IMR-90 (cell line): ENCODE measurements around the gene EDEM3. TPM values are rescaled to one million over a fixed set of nuclear protein-coding genes. Genes with fewer than 3 reads are reported as not detected.
"Not testable (repeated sequence)": the region's sequence is repeated elsewhere in the genome, so short reads cannot be mapped to it uniquely, and the experiment has no call there.

Experiments used
- ATAC-seq: fragments of 200-7000 bp; cut with Tn5 transposase; 2 replicates; pipeline ENCODE4 v1.9.1; 2020; ENCODE audit warnings: low read depth, mild to moderate bottlenecking, moderate library complexity
- BruUV-seq: library from RNA; stranded (reverse); fragments of 400-500 nt; replicated peaks from 2 replicates; lab custom pipeline; 2021; lab: Mats Ljungman, UMichigan
- CTCF ChIA-PET: fragments of 300-600 bp; formaldehyde crosslinking; extraction: SDS; loops from one replicate; lab custom pipeline; 2021; ENCODE audit warnings: antibody characterized with exemption; lab: Yijun Ruan, JAX
- POLR2A ChIA-PET: fragments of 300-600 bp; sonication (Branson Sonifier 250); formaldehyde crosslinking; loops from one replicate; lab custom pipeline; 2022; ENCODE audit warnings: antibody characterized with exemption; ENCODE audit not compliant: unreplicated experiment; lab: Charles Lee
- DNase-seq: peaks from one replicate; pipeline ENCODE4 v3.0.0; 2013
- H2AFZ ChIP-seq: replicated peaks from 2 replicates; pipeline ENCODE3; 2013; ENCODE audit warnings: low read length, mild to moderate bottlenecking; ENCODE audit not compliant: poor library complexity
- H2AK5ac ChIP-seq: 2 replicates; pipeline ENCODE4 v1.6.1; 2013; ENCODE audit warnings: low read depth, low read length, inconsistent platforms
- H2AK9ac ChIP-seq: replicated peaks from 2 replicates; pipeline ENCODE3; 2013; ENCODE audit warnings: mild to moderate bottlenecking, low read depth, low read length, moderate library complexity; ENCODE audit not compliant: poor library complexity
- H2BK120ac ChIP-seq: 2 replicates; pipeline ENCODE4 v1.6.1; 2013; ENCODE audit warnings: low read depth, low read length, inconsistent platforms
- H2BK15ac ChIP-seq: 3 replicates; pipeline ENCODE4 v1.6.1; 2013; ENCODE audit warnings: low read depth, low read length, inconsistent platforms
- H2BK20ac ChIP-seq: 2 replicates; pipeline ENCODE4 v1.6.1; 2013; ENCODE audit warnings: low read depth, mild to moderate bottlenecking, inconsistent platforms, low read length, moderate library complexity
- H2BK5ac ChIP-seq: 2 replicates; pipeline ENCODE4 v1.6.1; 2013; ENCODE audit warnings: mild to moderate bottlenecking, low read depth, low read length, inconsistent platforms; ENCODE audit not compliant: poor library complexity, severe bottlenecking
- H3K14ac ChIP-seq: replicated peaks from 2 replicates; pipeline ENCODE4 v1.6.1; 2013; ENCODE audit warnings: low read depth, low read length, inconsistent platforms
- H3K18ac ChIP-seq: 2 replicates; pipeline ENCODE4 v1.6.1; 2013; ENCODE audit warnings: low read depth, low read length, control low read depth
- H3K23ac ChIP-seq: 2 replicates; pipeline ENCODE4 v1.6.1; 2013; ENCODE audit warnings: low read depth, low read length, inconsistent platforms
- H3K27ac ChIP-seq: 2 replicates; pipeline ENCODE4 v1.5.1; 2013; ENCODE audit warnings: mild to moderate bottlenecking, control low read depth, low read length; ENCODE audit not compliant: insufficient read depth
- H3K27me3 ChIP-seq: 2 replicates; pipeline ENCODE4 v1.6.1; 2013; ENCODE audit warnings: low read length; ENCODE audit not compliant: control insufficient read depth, insufficient read depth
- H3K36me3 ChIP-seq: 2 replicates; pipeline ENCODE4 v1.6.1; 2013; ENCODE audit warnings: low read length, mixed read lengths; ENCODE audit not compliant: control insufficient read depth, insufficient read depth
- H3K4ac ChIP-seq: 2 replicates; pipeline ENCODE4 v1.6.1; 2013; ENCODE audit warnings: low read depth, low read length, inconsistent platforms
- H3K4me1 ChIP-seq: 2 replicates; pipeline ENCODE4 v1.6.1; 2013; ENCODE audit warnings: low read length, mixed read lengths; ENCODE audit not compliant: control insufficient read depth, insufficient read depth
- H3K4me2 ChIP-seq: 2 replicates; pipeline ENCODE4 v1.6.1; 2013; ENCODE audit warnings: low read depth, mild to moderate bottlenecking, control low read depth, low read length, moderate library complexity
- H3K4me3 ChIP-seq: 2 replicates; pipeline ENCODE4 v1.5.1; 2013; ENCODE audit warnings: low read depth, mild to moderate bottlenecking, control low read depth, low read length, moderate library complexity; ENCODE audit not compliant: insufficient read depth
- H3K56ac ChIP-seq: 2 replicates; pipeline ENCODE4 v1.6.1; 2013; ENCODE audit warnings: low read length, inconsistent platforms; ENCODE audit not compliant: insufficient read depth; ENCODE audit errors: extremely low read depth
- H3K79me1 ChIP-seq, 2 experiments: 2 replicates each; pipeline ENCODE4 v1.6.1; 2013; ENCODE audit warnings: low read length in 2 of 2, inconsistent platforms in 1 of 2, low read depth in 1 of 2
- H3K9ac ChIP-seq: 2 replicates; pipeline ENCODE4 v1.6.1; 2013; ENCODE audit warnings: low read depth, low read length, control low read depth
- H3K9me1 ChIP-seq: 2 replicates; pipeline ENCODE4 v1.6.1; 2013; ENCODE audit warnings: low read length, inconsistent platforms; ENCODE audit not compliant: insufficient read depth
- H3K9me3 ChIP-seq: 2 replicates; pipeline ENCODE4 v1.6.1; 2013; ENCODE audit warnings: low read length; ENCODE audit not compliant: control insufficient read depth, insufficient read depth
- H4K20me1 ChIP-seq: 2 replicates; pipeline ENCODE4 v1.6.1; 2013; ENCODE audit warnings: low read length, inconsistent platforms; ENCODE audit not compliant: insufficient read depth
- H4K5ac ChIP-seq: 2 replicates; pipeline ENCODE4 v1.6.1; 2013; ENCODE audit warnings: mild to moderate bottlenecking, low read depth, low read length, control low read depth
- H4K8ac ChIP-seq, 2 experiments: 2 replicates each; pipeline ENCODE4 v1.6.1; 2013; ENCODE audit warnings: low read depth in 2 of 2, low read length in 2 of 2, control low read depth in 1 of 2, inconsistent platforms in 1 of 2
- H4K91ac ChIP-seq: 2 replicates; pipeline ENCODE4 v1.6.1; 2013; ENCODE audit warnings: low read depth, low read length, inconsistent platforms; ENCODE audit not compliant: insufficient read depth
- CEBPB ChIP-seq: IDR thresholded peaks from 2 replicates; pipeline ENCODE4 v1.6.1; 2012; ENCODE audit warnings: low read depth, low read length, improper control_type of control experiment
- NFE2L2 ChIP-seq: fragments of 150-350 bp; IDR thresholded peaks from 2 replicates; pipeline ENCODE4 v1.6.1; 2016; ENCODE audit warnings: low read depth, mild to moderate bottlenecking, low read length
- POLR2A ChIP-seq: IDR thresholded peaks from 2 replicates; pipeline ENCODE4 v1.6.1; 2012; ENCODE audit warnings: mild to moderate bottlenecking, low read depth, low read length
- WGBS, 2 experiments: methylation state at CpG; one replicate each; pipeline versions ENCODE4 v1.1.5 to v1.1.7; 2013; ENCODE audit warnings: missing lambda C conversion rate in 2 of 2; ENCODE audit not compliant: insufficient read length in 1 of 2; ENCODE audit errors: extremely low coverage in 2 of 2; 5-methylcytosine and 5-hydroxymethylcytosine counted together
- dilution Hi-C: fragments of 300-500 bp; cut with HindIII; formaldehyde crosslinking; loops from one replicate; pipeline ENCODE4 v1.14.3; 2018; ENCODE audit warnings: low sequenced_read_pairs; ENCODE audit not compliant: unreplicated experiment
- in situ Hi-C: fragments of 300-500 bp; cut with MboI; formaldehyde crosslinking; loops from 3 replicates; pipeline ENCODE4 v1.14.3; 2019; ENCODE audit warnings: low sequenced_read_pairs, inconsistent platforms, mixed read lengths
- intact Hi-C: fragments of 100-400 bp; cut with micrococcal nuclease; formaldehyde crosslinking; loops from 2 replicates; pipeline ENCODE4 v1.10.0; 2022
- polyA plus RNA-seq, 3 experiments: library from polyadenylated mRNA; depleted of rRNA; stranded (reverse); fragments of >200 nt; gene quantifications; 2 replicates each; pipeline ENCODE4 v1.2.3, GENCODE V29; 2012; ENCODE audit warnings: low replicate concordance in 1 of 3
- total RNA-seq: library from RNA; depleted of rRNA; stranded (reverse); fragments of >200 nt; gene quantifications from 2 replicates; pipeline ENCODE4 v1.2.3, GENCODE V29; 2012

The EDEM3 gene
- total and polyA plus RNA-seq, 2 of the 4 experiments (the other 2 are of a cell fraction): 17.5 to 29.9 TPM

GRCh38 chr1:184682956-184683355 is 71.7 kb downstream of the EDEM3 start:
- Histone ChIP-seq H3K14ac (no peak overlapping the region), H2BK5ac (no peak overlapping the region), H3K9me1 (no peaks in the 10 kb centered on the region), H4K5ac (no peak overlapping the region), H3K27ac (no peak overlapping the region), H3K4me2 (no peak overlapping the region), H3K56ac (no peak overlapping the region), H2AK9ac (no peak overlapping the region), H4K20me1 (no peaks in the 10 kb centered on the region), H4K91ac (no peak overlapping the region), H2AK5ac (no peak overlapping the region), H2BK20ac (no peak overlapping the region), H2AFZ (no peak overlapping the region), H4K8ac (no peak overlapping the region), H3K4me1 (no peaks in the 10 kb centered on the region), H3K9me3 (peaks cover 7% of the 10 kb centered on the region), H2BK15ac (no peak overlapping the region), H3K18ac (no peak overlapping the region), H3K79me1 (no peaks in the 10 kb centered on the region), H3K27me3 (no peaks in the 10 kb centered on the region), H3K23ac (no peak overlapping the region), H3K9ac (no peak overlapping the region), H3K36me3 (no peaks in the 10 kb centered on the region), H3K4me3 (no peak overlapping the region), H2BK120ac (no peak overlapping the region), H3K4ac (no peak overlapping the region)
- in situ Hi-C loops (no loop called here), intact Hi-C loops (no loop called here), dilution Hi-C loops (no loop called here)
- ATAC-seq (no peak), DNase-seq (no peak)
- peak; percentile 25; the same call in 1 of the 2 replicates for TF ChIP-seq CEBPB
- TF ChIP-seq POLR2A: no peak
- no peak for TF ChIP-seq NFE2L2
- ChIA-PET POLR2A (no interaction called here), CTCF (no interaction called here)
- BruUV-seq: no TSS peak
- WGBS, 2 experiments: no CpG with 5 or more reads among the region's 3 CpGs

DNA sequence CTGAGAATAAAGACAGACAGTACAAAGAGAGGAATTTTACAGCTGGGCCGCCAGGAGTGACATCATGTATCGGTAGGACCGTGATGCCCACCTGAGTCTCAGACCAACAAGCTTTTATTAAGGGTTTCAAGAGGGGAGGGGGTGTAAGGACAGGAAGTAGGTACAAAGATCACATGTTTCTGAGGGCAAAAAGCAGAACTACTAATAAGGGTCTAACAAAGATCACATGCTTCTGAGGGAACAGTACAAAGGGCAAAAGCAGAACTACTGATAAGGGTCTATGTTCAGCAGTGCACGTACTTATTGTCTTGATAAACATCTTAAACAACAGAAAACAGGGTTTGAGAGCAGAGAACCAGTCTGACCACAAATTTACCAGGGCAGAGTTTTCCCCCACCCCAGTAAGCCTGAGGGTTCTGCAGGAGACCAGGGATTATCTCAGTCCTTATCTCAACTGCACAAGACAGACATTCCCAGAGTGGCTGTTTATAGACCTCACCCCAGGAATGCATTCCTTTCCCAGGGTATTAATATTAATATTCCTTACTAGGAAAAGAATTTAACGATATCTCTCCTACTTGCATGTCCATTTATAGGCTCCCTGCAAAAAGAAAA is 73.9 kb downstream of the EDEM3 start:
- H3K18ac ChIP-seq, H2BK120ac ChIP-seq, H3K23ac ChIP-seq, H3K4me2 ChIP-seq, intact Hi-C loops, POLR2A ChIA-PET, H3K79me1 ChIP-seq, H3K36me3 ChIP-seq, H3K27ac ChIP-seq, H2BK5ac ChIP-seq, H4K91ac ChIP-seq, dilution Hi-C loops, H2AK9ac ChIP-seq, ATAC-seq, H3K9me1 ChIP-seq, H3K27me3 ChIP-seq, in situ Hi-C loops, H3K4me3 ChIP-seq, H3K4me1 ChIP-seq, BruUV-seq, H4K5ac ChIP-seq, H4K8ac ChIP-seq, H2BK15ac ChIP-seq, H2BK20ac ChIP-seq, H2AFZ ChIP-seq, H3K9me3 ChIP-seq, DNase-seq, CTCF ChIA-PET, H3K9ac ChIP-seq, H3K4ac ChIP-seq, H2AK5ac ChIP-seq, H4K20me1 ChIP-seq, H3K14ac ChIP-seq, H3K56ac ChIP-seq: not testable (repeated sequence)
- WGBS, 2 experiments: 94% methylated on average over 3 of the region's 5 CpGs; no CpG with 5 or more reads in 1 of the 2 experiments
